Calu3 (cell line): Measurements from ENCODE around the gene DNAI4. TPM values are rescaled to one million over a fixed set of nuclear protein-coding genes. Genes with fewer than 3 reads are reported as not detected.

Experiments used
- BruUV-seq: library from RNA; stranded (reverse); fragments of 400-500 nt; replicated peaks from 2 replicates; lab custom pipeline; 2021; lab: Mats Ljungman, UMichigan
- CTCF ChIA-PET: fragments of 300-600 bp; sonication (Branson Sonifier 250); formaldehyde crosslinking; loops from one replicate; lab custom pipeline; 2022; ENCODE audit warnings: antibody characterized with exemption; lab: Charles Lee
- DNase-seq: peaks from one replicate; pipeline ENCODE4 v3.0.0; 2022
- H3K27ac Mint-ChIP-seq: one replicate; pipeline ENCODE4 v1.8.0; 2022; ENCODE audit warnings: mixed read lengths; ENCODE audit not compliant: unreplicated experiment
- H3K27me3 Mint-ChIP-seq: one replicate; pipeline ENCODE4 v1.8.0; 2022; ENCODE audit warnings: mixed read lengths; ENCODE audit not compliant: unreplicated experiment
- H3K36me3 Mint-ChIP-seq: one replicate; pipeline ENCODE4 v1.8.0; 2022; ENCODE audit warnings: mild to moderate bottlenecking, moderate library complexity, mixed read lengths; ENCODE audit not compliant: insufficient read depth, unreplicated experiment
- H3K4me1 Mint-ChIP-seq: one replicate; pipeline ENCODE4 v1.8.0; 2022; ENCODE audit warnings: mild to moderate bottlenecking, low read depth, mixed read lengths; ENCODE audit not compliant: unreplicated experiment
- H3K4me3 Mint-ChIP-seq: one replicate; pipeline ENCODE4 v1.8.0; 2022; ENCODE audit warnings: mild to moderate bottlenecking, low read depth, moderate library complexity, mixed read lengths; ENCODE audit not compliant: unreplicated experiment
- H3K9me3 Mint-ChIP-seq: one replicate; pipeline ENCODE4 v1.8.0; 2022; ENCODE audit warnings: low read depth, mixed read lengths; ENCODE audit not compliant: unreplicated experiment
- CTCF ChIP-seq: fragments of 200-600 bp; IDR thresholded peaks from one replicate; pipeline ENCODE4 v1.8.0; 2022; ENCODE audit warnings: antibody characterized with exemption; ENCODE audit not compliant: unreplicated experiment
- intact Hi-C: fragments of 100-400 bp; cut with micrococcal nuclease; formaldehyde crosslinking; loops from one replicate; pipeline ENCODE4 v1.10.0; 2022; ENCODE audit not compliant: unreplicated experiment
- total RNA-seq: library from RNA; stranded (reverse); gene quantifications from 2 replicates; pipeline ENCODE4 v1.2.3, GENCODE V29; 2022

Gene DNAI4
- total RNA-seq, 1 experiment from 2014 or later: 5.6 TPM

DNA sequence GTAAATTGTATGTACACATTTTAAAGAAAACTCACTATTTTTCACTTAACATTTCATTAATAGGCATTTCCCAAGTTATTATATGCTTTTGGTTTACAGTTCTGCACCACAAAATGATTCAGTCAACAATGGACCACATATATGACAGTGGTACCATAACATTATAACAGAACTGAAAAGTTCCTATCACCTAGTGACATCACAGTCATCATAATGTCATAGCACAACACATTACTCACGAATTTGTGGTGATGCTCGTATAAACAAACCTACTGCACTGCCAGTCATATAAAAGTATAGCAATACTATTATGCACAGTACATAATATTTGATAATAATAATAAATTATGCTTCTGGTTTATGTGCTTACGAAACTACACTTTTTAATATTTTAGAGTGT is 30.9 kb downstream of the DNAI4 start:
- no peak for TF ChIP-seq CTCF

DNA sequence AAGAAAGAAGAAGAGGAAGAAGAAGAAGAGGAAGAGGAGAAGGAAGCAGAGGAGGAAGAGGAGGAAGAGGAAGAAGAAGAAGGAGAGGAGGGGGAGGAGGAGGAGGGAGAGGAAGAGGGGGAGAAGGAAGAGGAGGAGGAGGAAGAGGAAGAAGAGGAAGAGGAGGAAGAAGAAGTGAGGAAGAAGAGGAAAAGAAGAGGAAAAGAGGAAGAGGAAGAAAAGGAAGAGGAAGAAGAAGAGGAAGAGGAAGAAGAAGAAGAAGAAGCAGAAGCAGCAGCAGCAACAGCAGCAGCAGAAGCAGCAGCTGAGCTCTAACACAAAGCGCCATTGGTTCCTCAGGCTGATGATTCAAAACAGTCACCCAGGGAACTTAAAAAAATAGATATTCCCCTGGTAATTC is 34.0 kb downstream of the DNAI4 start:
- Mint-ChIP-seq H3K36me3 (peaks cover 4% of the 10 kb centered on the region), H3K4me1 (no peaks in the 10 kb centered on the region), H3K27ac (no peak overlapping the region), H3K9me3 (no peaks in the 10 kb centered on the region), H3K4me3 (no peak overlapping the region), H3K27me3 (no peaks in the 10 kb centered on the region)
- TF ChIP-seq CTCF: no peak
- intact Hi-C loops: no loop called here
- BruUV-seq: no TSS peak
- no peak for DNase-seq
- CTCF ChIA-PET: no interaction called here

More for the DNA sequence above, 30.9 kb downstream of the DNAI4 start:
- Mint-ChIP-seq H3K9me3 (no peaks in the 10 kb centered on the region), H3K36me3 (peaks cover 5% of the 10 kb centered on the region), H3K27me3 (no peaks in the 10 kb centered on the region), H3K4me3 (no peak overlapping the region), H3K4me1 (no peaks in the 10 kb centered on the region), H3K27ac (no peak overlapping the region)
- intact Hi-C loops: no loop called here
- DNase-seq: no peak
- no TSS peak for BruUV-seq
- CTCF ChIA-PET: interaction anchor here (0.7 kb wide), 1 partner anchor 31 kb away, joined by 3 read pairs; the partner anchor contains the start of genes DNAI4 and MIER1

DNA sequence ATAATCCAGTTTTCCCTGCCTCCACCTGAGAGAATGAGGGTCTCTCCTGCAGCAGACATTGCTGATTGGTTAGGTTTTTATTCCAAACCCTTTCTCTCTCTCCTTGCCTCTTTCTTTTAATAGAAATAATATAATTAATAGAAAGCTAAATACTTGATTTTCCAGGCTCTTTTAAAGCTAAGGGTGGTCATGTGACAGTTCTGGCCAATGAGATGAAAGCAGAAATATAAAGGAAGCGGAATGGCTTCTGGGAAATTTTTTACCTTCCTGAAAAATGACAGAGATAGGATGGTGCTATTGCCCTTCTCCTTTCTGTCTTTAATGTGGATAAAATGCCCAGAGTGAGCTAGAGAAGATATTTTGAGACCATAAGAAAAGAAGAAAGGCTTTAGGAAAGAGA is 35.6 kb downstream of the DNAI4 start:
- intact Hi-C loops: no loop called here
- H3K27ac Mint-ChIP-seq: no peak overlapping the region
- no TSS peak for BruUV-seq
- no peaks in the 10 kb centered on the region for H3K27me3 Mint-ChIP-seq
- TF ChIP-seq CTCF: no peak
- no peaks in the 10 kb centered on the region for H3K36me3 Mint-ChIP-seq
- no peak overlapping the region for H3K4me3 Mint-ChIP-seq
- DNase-seq: no peak
- H3K4me1 Mint-ChIP-seq: no peaks in the 10 kb centered on the region
- no peaks in the 10 kb centered on the region for H3K9me3 Mint-ChIP-seq
- CTCF ChIA-PET: no interaction called here

DNA sequence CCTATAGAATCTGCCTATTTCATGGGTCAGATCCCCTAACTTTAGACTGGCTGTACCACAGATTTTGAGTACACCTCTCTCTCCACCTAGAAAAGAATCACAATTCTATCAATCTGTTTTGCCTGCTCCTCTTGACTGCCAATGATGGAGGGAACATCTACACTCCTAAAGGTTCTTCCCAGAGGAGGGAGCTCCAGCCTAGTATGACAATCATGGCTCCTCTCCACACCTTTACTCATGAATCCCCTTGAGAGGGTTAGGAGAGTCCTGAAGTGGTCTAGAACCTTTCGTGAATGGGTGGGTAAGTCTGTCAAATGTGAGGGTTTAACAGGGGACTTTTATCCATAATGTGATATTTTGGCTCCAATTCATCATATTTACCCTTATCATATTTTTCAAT is 48.0 kb downstream of the DNAI4 start:
- Mint-ChIP-seq H3K9me3 (peaks cover 12% of the 10 kb centered on the region), H3K36me3 (no peaks in the 10 kb centered on the region), H3K27ac (no peak overlapping the region), H3K4me3 (no peak overlapping the region), H3K27me3 (no peaks in the 10 kb centered on the region), H3K4me1 (no peaks in the 10 kb centered on the region)
- intact Hi-C loops: no loop called here
- DNase-seq: no peak
- no peak for TF ChIP-seq CTCF
- CTCF ChIA-PET: no interaction called here
- BruUV-seq: no TSS peak
